ENCODE measurements around the gene CARD8. TPM values are rescaled to one million over a fixed set of nuclear protein-coding genes. Genes with fewer than 3 reads are reported as not detected.

Gene CARD8
- total and polyA plus RNA-seq, 2 of the 8 experiments (the other 6 are each of a cell fraction or from before 2014, with no cell fraction given), result 8.9 to 24.4 TPM

GRCh38 chr19:48190885-48191284 lies 64.8 kb downstream of the CARD8 start:
- no peak overlapping the region for H3K4ac ChIP-seq (replicated peaks; ENCODE audit: insufficient read length, low read depth, low read length)
- H3K23ac ChIP-seq (ENCODE audit: insufficient read length), result no peak overlapping the region
- H3K79me1 ChIP-seq (ENCODE audit: low read depth, low read length), result no peaks in the 10 kb centered on the region
- FAIRE-seq, result no peak
- H4K5ac ChIP-seq (ENCODE audit: insufficient read length, low read depth, low read length), result no peak overlapping the region
- H3K14ac ChIP-seq (ENCODE audit: insufficient read length), result no peak overlapping the region
- peak overlapping the region; percentile 4; the same call in 1 of the 2 replicates for H3K27ac ChIP-seq (ENCODE audit: low read depth, low read length)
- no peak overlapping the region for H3K9ac ChIP-seq (replicated peaks in 1 of 4; ENCODE audit: extremely low read depth in 1 of 4, low read depth in 3 of 4, low read length in 3 of 4)
- H3K9me3 ChIP-seq (ENCODE audit: insufficient read depth in 2 of 2, low read depth in 1 of 2, low read length in 1 of 2), result peaks cover 0 to 4% of the 10 kb centered on the region in 2 experiments; a peak in 3 of 4 replicates
- H4K20me1 ChIP-seq (replicated peaks in 1 of 2; ENCODE audit: control insufficient read depth in 1 of 2, insufficient read depth in 2 of 2, low read length in 2 of 2), result no peaks in the 10 kb centered on the region
- no peaks in the 10 kb centered on the region for H3K79me2 ChIP-seq (ENCODE audit: control insufficient read depth in 1 of 2, insufficient read depth in 2 of 2, low read length in 2 of 2)
- peak overlapping the region; percentile 47 for H3K56ac ChIP-seq (replicated peaks; ENCODE audit: insufficient read length, low read depth, low read length)
- peak overlapping the region; percentile 26 to 45; a peak in 1 of 4 replicates for H3K4me2 ChIP-seq (ENCODE audit: insufficient read depth in 1 of 2, low read depth in 2 of 2, low read length in 2 of 2)
- no peak overlapping the region for H3K18ac ChIP-seq (ENCODE audit: extremely low read depth, low read length)
- no peak overlapping the region for H4K8ac ChIP-seq (ENCODE audit: extremely low read depth, insufficient read depth, low read length)
- H2AFZ ChIP-seq (ENCODE audit: low read length), result no peak overlapping the region
- H3K4me1 ChIP-seq (replicated peaks in 1 of 4; ENCODE audit: control insufficient read depth in 3 of 4, insufficient read depth in 4 of 4, low read length in 3 of 4), result peaks cover 0 to 4% (median 2%) of the 10 kb centered on the region in 4 experiments; a peak in 3 of 7 replicates
- no peak overlapping the region for H2BK15ac ChIP-seq (ENCODE audit: low read length)
- POLR2A ChIA-PET (ENCODE audit: partially characterized antibody), result interaction anchor here (0.6 to 1.9 kb wide), 7 partner anchors 11 to 91 kb away, joined by 3 to 7 read pairs (median 3); no protein-coding TSS in a partner anchor
- 93% methylated on average over 3 of the region's 3 CpGs; no CpG with 5 or more reads in 1 of the 2 experiments for WGBS, 2 experiments (ENCODE audit: extremely low coverage in 1 of 2, insufficient coverage in 1 of 2, insufficient read length in 1 of 2, insufficient replicate concordance in 2 of 2, low coverage in 1 of 2, low lambda C conversion rate in 2 of 2, missing lambda C conversion rate in 1 of 2)
- H2BK5ac ChIP-seq (ENCODE audit: low read depth, low read length), result no peak overlapping the region
- no peak overlapping the region for H4K91ac ChIP-seq (replicated peaks; ENCODE audit: insufficient read length, low read length)
- H3K4me3 ChIP-seq (ENCODE audit: extremely low read depth in 1 of 4, insufficient read depth in 2 of 4, low read depth in 3 of 4, low read length in 4 of 4), result peak overlapping the region in 1 of 4 experiments; percentile 11; a peak in 2 of 8 replicates
- no peak overlapping the region for H2BK12ac ChIP-seq (ENCODE audit: low read depth, low read length)
- DNase-seq (ENCODE audit: low read depth in 1 of 2, low spot score in 2 of 2), result no peak
- CTCF ChIA-PET (ENCODE audit: partially characterized antibody), result interaction anchor here (0.6 to 3.9 kb wide), 26 partner anchors 8 to 1347 kb away, joined by 3 to 48 read pairs (median 4); partner anchors contain the start of genes KDELR1 and ZSWIM9
- H3K23me2 ChIP-seq (ENCODE audit: low read depth, low read length), result peaks cover 2% of the 10 kb centered on the region; the same call in 1 of the 2 replicates
- TF ChIP-seq SP4 (IDR thresholded peaks at IDR 0.05; ENCODE audit: low read length), result no peak
- TF ChIP-seq CREB1 (IDR thresholded peaks at IDR 0.05), result no peak
- TF ChIP-seq TAF7 (optimal IDR thresholded peaks at IDR 0.05; ENCODE audit: borderline replicate concordance, low read depth, low read length), result no peak
- no peak for TF ChIP-seq EGR1 (IDR thresholded peaks at IDR 0.05; ENCODE audit: borderline replicate concordance, low read depth, low read length)
- H2AK5ac ChIP-seq (ENCODE audit: low read depth, low read length), result no peak overlapping the region
- H3K27me3 ChIP-seq (replicated peaks in 1 of 4; ENCODE audit: control insufficient read depth in 3 of 4, extremely low read depth in 1 of 4, insufficient read depth in 3 of 4, low read length in 3 of 4), result no peaks in the 10 kb centered on the region
- H2BK120ac ChIP-seq (replicated peaks; ENCODE audit: low read depth, low read length), result no peak overlapping the region
- peaks cover 0 to 24% (median 6%) of the 10 kb centered on the region in 4 experiments; a peak in 4 of 8 replicates for H3K36me3 ChIP-seq (ENCODE audit: control insufficient read depth in 2 of 4, insufficient read depth in 4 of 4, low read length in 3 of 4)
- no peak overlapping the region for H2BK20ac ChIP-seq (ENCODE audit: low read length)

All from H1 (cell line).